NB4 (cell line): ENCODE results near the gene KIF24.
"Not testable (repeated sequence)": the region's sequence is repeated elsewhere in the genome, so short reads cannot be mapped to it uniquely, and the experiment has no call there.

Experiments used
- DNase-seq: peaks from one replicate; pipeline ENCODE4 v3.0.0; 2010; ENCODE audit warnings: low read depth
- H3K4me3 ChIP-seq: one replicate; pipeline ENCODE4 v1.5.1; 2011; ENCODE audit warnings: mild to moderate bottlenecking, low read depth, low read length, moderate library complexity
- MYC ChIP-seq: IDR thresholded peaks from 2 replicates; pipeline ENCODE4 v1.6.1; 2011; ENCODE audit warnings: low read depth, low read length
- POLR2A ChIP-seq: IDR thresholded peaks from 2 replicates; pipeline ENCODE4 v1.6.1; 2011; ENCODE audit warnings: mild to moderate bottlenecking; ENCODE audit not compliant: insufficient read length; ENCODE audit errors: extremely low read depth
- TF ChIP-seq, protein P1 (sequence below): IDR thresholded peaks from 2 replicates; pipeline ENCODE4 v1.6.1; 2011; ENCODE audit warnings: low read depth, low read length
- TF ChIP-seq, protein P2 (sequence below): IDR thresholded peaks from one replicate; pipeline ENCODE4 v1.5.1; 2012; ENCODE audit warnings: low read depth, low read length

The KIF24 gene

DNA sequence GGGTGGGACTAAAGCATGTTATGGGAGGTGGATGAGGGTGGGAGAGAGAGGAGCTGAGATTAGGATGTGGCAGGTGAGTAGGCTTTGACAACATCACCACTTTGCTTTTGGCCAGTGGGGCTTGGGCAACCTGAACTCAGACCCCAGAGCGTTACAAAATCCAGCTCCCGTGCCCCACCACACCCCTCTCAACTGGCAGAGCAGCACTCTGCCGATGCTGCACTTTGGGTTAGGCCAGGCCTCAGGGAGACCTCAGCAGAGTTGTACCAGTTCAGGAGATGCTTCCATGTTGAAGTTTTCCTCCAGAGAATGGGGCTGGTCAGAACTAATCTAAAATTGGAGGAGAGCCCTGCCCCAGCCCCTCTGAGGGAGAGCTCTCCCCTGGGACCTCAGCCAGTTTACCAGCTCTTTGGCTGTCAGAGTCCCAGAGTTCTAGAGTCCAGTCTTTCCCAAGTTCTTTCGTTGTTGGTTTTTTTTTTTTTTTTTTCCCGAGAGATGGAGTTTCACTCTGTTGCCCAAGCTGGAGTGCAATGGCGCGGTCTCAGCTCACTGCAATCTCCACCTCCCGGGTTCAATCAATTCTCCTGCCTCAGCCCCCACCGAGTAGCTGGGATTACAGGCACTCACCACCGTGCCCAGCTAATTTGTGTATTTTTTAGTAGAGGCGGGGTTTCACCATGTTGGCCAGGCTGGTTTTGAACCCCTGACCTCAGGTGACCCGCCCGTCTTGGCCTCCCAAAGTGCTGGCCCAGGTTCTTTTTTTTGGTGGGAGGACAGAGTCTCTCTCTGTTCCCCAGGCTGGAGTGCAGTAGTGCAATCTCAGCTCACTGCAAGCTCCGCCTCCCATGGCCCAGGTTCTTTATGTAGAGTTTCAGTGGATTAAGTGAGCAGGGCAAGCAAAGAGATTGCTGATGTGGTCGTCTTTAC, 18.1 kb upstream of the KIF24 start:
- DNase-seq = no peak
- TF ChIP-seq, protein P1, sequence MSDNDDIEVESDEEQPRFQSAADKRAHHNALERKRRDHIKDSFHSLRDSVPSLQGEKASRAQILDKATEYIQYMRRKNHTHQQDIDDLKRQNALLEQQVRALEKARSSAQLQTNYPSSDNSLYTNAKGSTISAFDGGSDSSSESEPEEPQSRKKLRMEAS = no peak
- no peak overlapping the region for H3K4me3 ChIP-seq

DNA sequence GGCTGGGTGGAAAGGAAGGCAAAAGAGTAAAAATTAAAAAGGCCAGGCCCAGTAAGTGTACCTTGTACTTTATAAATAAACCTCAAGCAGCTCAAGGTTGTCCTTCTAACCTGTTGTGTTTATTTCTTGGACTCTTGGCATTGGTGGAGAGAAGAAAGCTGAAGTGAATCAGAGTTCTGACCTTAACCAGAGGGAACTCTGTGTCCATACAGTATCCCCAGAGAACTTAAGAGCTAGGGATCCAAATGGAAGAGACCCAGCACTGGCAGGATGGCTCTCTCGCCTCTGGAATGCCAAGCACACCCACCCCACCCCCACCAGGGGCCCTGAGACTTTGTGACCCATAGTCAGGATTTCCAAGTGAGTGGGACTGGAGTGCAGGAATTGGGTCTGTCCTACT, 14.5 kb upstream of the KIF24 start:
- no peak overlapping the region for H3K4me3 ChIP-seq
- DNase-seq = no peak
- TF ChIP-seq MYC = no peak
- no peak for TF ChIP-seq POLR2A
- TF ChIP-seq, protein P2, sequence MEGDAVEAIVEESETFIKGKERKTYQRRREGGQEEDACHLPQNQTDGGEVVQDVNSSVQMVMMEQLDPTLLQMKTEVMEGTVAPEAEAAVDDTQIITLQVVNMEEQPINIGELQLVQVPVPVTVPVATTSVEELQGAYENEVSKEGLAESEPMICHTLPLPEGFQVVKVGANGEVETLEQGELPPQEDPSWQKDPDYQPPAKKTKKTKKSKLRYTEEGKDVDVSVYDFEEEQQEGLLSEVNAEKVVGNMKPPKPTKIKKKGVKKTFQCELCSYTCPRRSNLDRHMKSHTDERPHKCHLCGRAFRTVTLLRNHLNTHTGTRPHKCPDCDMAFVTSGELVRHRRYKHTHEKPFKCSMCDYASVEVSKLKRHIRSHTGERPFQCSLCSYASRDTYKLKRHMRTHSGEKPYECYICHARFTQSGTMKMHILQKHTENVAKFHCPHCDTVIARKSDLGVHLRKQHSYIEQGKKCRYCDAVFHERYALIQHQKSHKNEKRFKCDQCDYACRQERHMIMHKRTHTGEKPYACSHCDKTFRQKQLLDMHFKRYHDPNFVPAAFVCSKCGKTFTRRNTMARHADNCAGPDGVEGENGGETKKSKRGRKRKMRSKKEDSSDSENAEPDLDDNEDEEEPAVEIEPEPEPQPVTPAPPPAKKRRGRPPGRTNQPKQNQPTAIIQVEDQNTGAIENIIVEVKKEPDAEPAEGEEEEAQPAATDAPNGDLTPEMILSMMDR = no peak
- TF ChIP-seq, protein P1 = no peak

DNA sequence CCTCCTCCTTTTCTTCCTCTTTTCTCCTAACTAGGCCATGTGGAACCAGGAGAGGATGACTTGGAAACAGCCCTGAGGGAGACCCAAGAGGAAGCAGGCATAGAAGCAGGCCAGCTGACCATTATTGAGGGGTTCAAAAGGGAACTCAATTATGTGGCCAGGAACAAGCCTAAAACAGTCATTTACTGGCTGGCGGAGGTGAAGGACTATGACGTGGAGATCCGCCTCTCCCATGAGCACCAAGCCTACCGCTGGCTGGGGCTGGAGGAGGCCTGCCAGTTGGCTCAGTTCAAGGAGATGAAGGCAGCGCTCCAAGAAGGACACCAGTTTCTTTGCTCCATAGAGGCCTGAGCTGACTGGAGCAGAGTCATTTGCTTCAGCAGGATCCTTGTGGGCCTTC, 14.0 kb upstream of the KIF24 start:
- DNase-seq = no peak

DNA sequence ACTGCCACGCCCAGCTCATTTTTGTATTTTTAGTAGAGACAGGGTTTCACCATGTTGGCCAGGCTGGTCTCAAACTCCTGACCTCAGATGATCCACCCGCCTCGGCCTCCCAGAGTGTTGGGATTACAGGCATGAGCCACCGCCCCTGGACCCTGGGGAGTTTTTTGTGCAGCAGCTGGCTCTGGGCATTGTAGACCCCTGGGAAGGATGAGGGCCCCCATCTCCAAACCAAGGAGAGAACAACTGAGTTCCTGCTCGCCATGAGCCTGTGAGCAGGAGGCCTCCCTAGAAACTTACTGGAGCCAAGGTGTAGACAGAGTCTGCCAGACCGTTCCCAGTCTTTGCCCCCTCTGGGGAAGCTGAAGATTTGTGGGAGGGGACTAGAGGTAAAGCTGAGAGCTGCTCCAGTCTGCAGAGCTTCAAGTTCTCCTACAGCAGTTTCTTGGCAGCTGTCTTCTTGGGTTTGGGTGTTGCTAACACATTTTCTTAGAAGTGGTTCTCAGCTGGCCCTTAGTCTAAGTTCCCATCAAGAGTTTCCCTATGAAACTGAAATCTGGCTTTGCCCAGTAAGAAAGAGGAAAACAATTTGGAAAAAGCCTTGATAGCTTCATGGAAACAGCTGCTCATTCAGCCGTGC, 12.7 kb upstream of the KIF24 start:
- DNase-seq = no peak
- TF ChIP-seq, protein P1 = no peak
- TF ChIP-seq, protein P2 = no peak
- TF ChIP-seq POLR2A = no peak
- no peak overlapping the region for H3K4me3 ChIP-seq

More for the DNA sequence above, 14.0 kb upstream of the KIF24 start:
- TF ChIP-seq MYC = no peak
- TF ChIP-seq, protein P2 = no peak
- TF ChIP-seq, protein P1 = no peak
- no peak for TF ChIP-seq POLR2A
- H3K4me3 ChIP-seq = no peak overlapping the region

DNA sequence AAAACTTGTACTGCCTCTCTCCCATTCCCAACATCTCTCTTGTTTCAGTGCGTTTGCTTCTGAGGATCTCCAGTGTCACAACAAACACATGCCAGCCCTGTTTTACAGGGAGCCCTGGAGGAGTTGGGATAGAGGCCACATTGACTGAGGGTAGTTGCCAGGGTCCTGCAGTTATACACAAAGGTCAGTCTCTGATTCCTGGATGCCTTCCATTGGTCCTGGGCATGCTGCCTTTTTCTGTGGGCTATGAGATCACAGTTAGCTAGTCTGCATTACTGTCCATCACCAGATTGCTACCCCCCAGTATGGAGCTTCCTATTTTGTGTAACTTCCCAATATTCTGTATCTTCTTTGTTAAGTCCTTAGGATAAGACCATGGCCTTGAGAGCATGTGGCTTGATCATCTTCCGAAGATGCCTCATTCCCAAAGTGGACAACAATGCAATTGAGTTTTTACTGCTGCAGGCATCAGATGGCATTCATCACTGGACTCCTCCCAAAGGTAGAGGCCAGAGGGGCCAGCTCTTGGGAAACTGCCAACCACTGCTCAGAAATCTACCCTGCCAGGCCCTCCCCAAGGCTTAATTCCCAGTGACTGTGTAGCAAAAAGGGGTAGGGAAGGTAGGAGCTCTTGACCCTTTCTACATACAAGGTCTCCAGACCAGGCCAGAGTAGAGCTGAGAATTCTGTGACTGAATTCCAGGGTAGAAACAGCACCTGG, 9.8 kb upstream of the KIF24 start:
- no peak overlapping the region for H3K4me3 ChIP-seq
- DNase-seq = no peak
- TF ChIP-seq, protein P1 = no peak
- TF ChIP-seq, protein P2 = no peak
- TF ChIP-seq POLR2A (no peak), MYC (no peak)

DNA sequence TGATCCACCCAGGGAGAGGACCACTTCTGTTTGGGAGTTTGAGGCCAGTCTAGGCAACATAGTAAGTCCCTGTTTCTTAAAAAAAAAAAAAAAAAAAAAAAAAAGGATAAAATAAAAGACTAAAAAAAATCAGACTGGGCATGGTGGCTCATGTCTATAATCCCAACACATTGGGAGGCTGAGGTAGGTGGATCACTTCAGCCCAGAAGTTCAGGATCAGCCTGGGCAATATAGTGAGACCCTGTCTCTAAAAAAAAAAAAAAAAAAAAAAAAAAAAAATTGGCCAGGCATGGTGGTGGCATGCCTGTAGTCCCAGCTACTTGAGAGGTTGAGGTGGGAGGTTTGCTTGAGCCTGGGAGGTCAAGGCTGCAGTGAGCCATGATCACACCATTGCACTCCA, 9.0 kb upstream of the KIF24 start:
- not testable (repeated sequence) for DNase-seq, H3K4me3 ChIP-seq
